K562 (cell line): Measurements from ENCODE around the gene AP3M1. TPM values are rescaled to one million over a fixed set of nuclear protein-coding genes. Genes with fewer than 3 reads are reported as not detected.
A peak's percentile ranks its signal among the peaks of the same experiment; 100 is the strongest.

Experiments used
- ATAC-seq: fragments of 200-7000 bp; cut with Tn5 transposase; 3 replicates; pipeline ENCODE4 v1.9.1; 2020; ENCODE audit warnings: moderate library complexity
- BruUV-seq: library from RNA; stranded (reverse); fragments of 400-500 nt; replicated peaks from 2 replicates; lab custom pipeline; 2021; lab: Mats Ljungman, UMichigan
- CTCF ChIA-PET: fragments of 300-600 bp; formaldehyde crosslinking; extraction: SDS; loops from one replicate; lab custom pipeline; 2021; ENCODE audit warnings: low intra/inter-chr PET ratio; lab: Yijun Ruan, JAX
- POLR2A ChIA-PET: fragments of 300-600, 350-650 bp; sonication (Branson Sonifier 250); formaldehyde crosslinking; extraction: SDS; loops from one replicate; lab custom pipeline; 2021; ENCODE audit warnings: antibody characterized with exemption, inconsistent platforms; lab: Yijun Ruan, JAX
- DNase-seq, 4 experiments: peaks; one replicate each; pipeline versions ENCODE4 v3.0.0 to v3.0.0-alpha.2; 2011 to 2018; ENCODE audit warnings: low spot score in 3 of 4, mixed read lengths in 3 of 4; ENCODE audit errors: extremely low read depth in 1 of 4
- FAIRE-seq: peaks from 2 replicates; lab custom pipeline; 2011; peaks lifted over from hg19 to GRCh38; lab: Jason Lieb, UNC
- H2AFZ ChIP-seq: 2 replicates; pipeline ENCODE4 v1.6.0; 2011; ENCODE audit warnings: low read depth, low read length, control low read depth, inconsistent platforms
- H3K27ac ChIP-seq: fragments of 200-600 bp; 3 replicates; pipeline ENCODE4 v1.8.0; 2011; ENCODE audit warnings: low read depth, mild to moderate bottlenecking, control low read depth, inconsistent platforms, low read length, moderate library complexity, mixed read lengths; ENCODE audit errors: extremely low read depth
- H3K27me3 ChIP-seq, 2 experiments: fragments of 300-600 bp in 1 of 2; 2 replicates in 1 of 2; 3 replicates in 1 of 2; pipeline versions ENCODE4 v1.6.0 to v1.8.0; 2011; ENCODE audit warnings: inconsistent platforms in 2 of 2, low read length in 2 of 2, mild to moderate bottlenecking in 1 of 2, mixed read lengths in 1 of 2, moderate library complexity in 1 of 2; ENCODE audit not compliant: control insufficient read depth in 2 of 2, insufficient read depth in 2 of 2
- H3K36me3 ChIP-seq: fragments of 300-600 bp; 3 replicates; pipeline ENCODE4 v1.8.0; 2011; ENCODE audit warnings: mild to moderate bottlenecking, low read length, inconsistent platforms; ENCODE audit not compliant: control insufficient read depth, insufficient read depth
- H3K4me1 ChIP-seq, 2 experiments: fragments of 200-600 bp in 1 of 2; replicated peaks in 1 of 2; 2 replicates in 1 of 2; 3 replicates in 1 of 2; pipeline versions ENCODE4 v1.5.1 to v1.8.0; 2011; ENCODE audit warnings: inconsistent platforms in 2 of 2, low read length in 2 of 2, mild to moderate bottlenecking in 1 of 2, mixed read lengths in 1 of 2, moderate library complexity in 1 of 2; ENCODE audit not compliant: control insufficient read depth in 2 of 2, insufficient read depth in 2 of 2
- H3K4me2 ChIP-seq: 2 replicates; pipeline ENCODE4 v1.6.1; 2011; ENCODE audit warnings: low read length, control low read depth, inconsistent platforms, mixed read lengths; ENCODE audit not compliant: insufficient read depth
- H3K4me3 ChIP-seq: fragments of 200-600 bp; sonication (generic), shearing (Covaris generic); 2 replicates; pipeline ENCODE4 v1.5.1; 2016; ENCODE audit warnings: control low read depth, inconsistent platforms
- H3K79me2 ChIP-seq: fragments of 200-600 bp; 3 replicates; pipeline ENCODE4 v1.8.0; 2011; ENCODE audit warnings: low read length, inconsistent platforms; ENCODE audit not compliant: control insufficient read depth, insufficient read depth
- H3K9ac ChIP-seq, 2 experiments: 2 replicates each; pipeline versions ENCODE4 v1.6.0 to v1.6.1; 2011; ENCODE audit warnings: low read depth in 2 of 2, low read length in 2 of 2, control low read depth in 1 of 2, inconsistent platforms in 1 of 2, mild to moderate bottlenecking in 1 of 2, mixed read lengths in 1 of 2; ENCODE audit not compliant: insufficient read depth in 1 of 2
- H3K9me1 ChIP-seq: one replicate; pipeline ENCODE4 v1.6.0; 2011; ENCODE audit warnings: inconsistent platforms, mild to moderate bottlenecking, low read length, moderate library complexity; ENCODE audit not compliant: control insufficient read depth, insufficient read depth
- H3K9me3 ChIP-seq: replicated peaks from 2 replicates; pipeline ENCODE4 v1.5.1; 2011; ENCODE audit warnings: low read depth, low read length, inconsistent platforms; ENCODE audit not compliant: control insufficient read depth, insufficient read depth
- H4K20me1 ChIP-seq: replicated peaks from 2 replicates; pipeline ENCODE4 v1.6.1; 2011; ENCODE audit warnings: low read length, inconsistent platforms, mixed read lengths; ENCODE audit not compliant: control insufficient read depth, insufficient read depth
- CBFA2T3 ChIP-seq: fragments of 450-650 bp; IDR thresholded peaks from 2 replicates; pipeline ENCODE4 v1.6.1; 2017
- GABPB1 ChIP-seq: sonication (generic); formaldehyde crosslinking; IDR thresholded peaks from 2 replicates; pipeline ENCODE4 v1.8.0; 2022; ENCODE audit warnings: mild to moderate bottlenecking, missing genetic modification reagents
- GATA2 ChIP-seq: sonication (generic); formaldehyde crosslinking; IDR thresholded peaks from 2 replicates; pipeline ENCODE4 v1.4.0; 2020; ENCODE audit warnings: mild to moderate bottlenecking, missing genetic modification reagents
- HDAC1 ChIP-seq, 2 experiments: fragments of 450-650 bp; IDR thresholded peaks; 2 replicates each; pipeline ENCODE4 v1.6.1; 2016 to 2017; ENCODE audit warnings: inconsistent platforms in 1 of 2, mild to moderate bottlenecking in 1 of 2, moderate library complexity in 1 of 2
- HSF4 ChIP-seq: fragments of 250-450 bp; sonication (Bioruptor Pico); IDR thresholded peaks from 2 replicates; pipeline ENCODE4 v2.1.2; 2022; ENCODE audit warnings: mild to moderate bottlenecking, moderate library complexity, borderline replicate concordance
- KDM1A ChIP-seq, 2 experiments: fragments of 450-650 bp; IDR thresholded peaks; 2 replicates each; pipeline ENCODE4 v1.6.1; 2016; ENCODE audit warnings: mild to moderate bottlenecking in 2 of 2
- MEF2A ChIP-seq: IDR thresholded peaks from 2 replicates; pipeline ENCODE4 v1.6.1; 2011; ENCODE audit warnings: low read depth, mild to moderate bottlenecking, low read length, moderate library complexity; ENCODE audit not compliant: control insufficient read depth
- NFIC ChIP-seq: fragments of 450-650 bp; IDR thresholded peaks from 2 replicates; pipeline ENCODE4 v1.6.1; 2017; ENCODE audit warnings: mild to moderate bottlenecking, inconsistent platforms
- PYGO2 ChIP-seq: fragments of 450-650 bp; IDR thresholded peaks from 2 replicates; pipeline ENCODE4 v1.6.1; 2016; ENCODE audit warnings: mild to moderate bottlenecking, missing genetic modification characterization, moderate library complexity, missing compliant biosample characterization
- RCOR1 ChIP-seq, 2 experiments: IDR thresholded peaks; 2 replicates each; pipeline ENCODE4 v1.6.1; 2012; ENCODE audit warnings: low read depth in 2 of 2, low read length in 2 of 2, borderline replicate concordance in 1 of 2, improper control_type of control experiment in 1 of 2
- TCF3 ChIP-seq: sonication (generic); formaldehyde crosslinking; IDR thresholded peaks from 2 replicates; pipeline ENCODE4 v1.4.0; 2020; ENCODE audit warnings: mild to moderate bottlenecking, missing genetic modification reagents
- TRIM24 ChIP-seq, 2 experiments: fragments of 450-650 bp; IDR thresholded peaks; 2 replicates each; pipeline ENCODE4 v1.6.1; 2016
- ZBTB8A ChIP-seq: fragments of 450-650 bp; IDR thresholded peaks from 2 replicates; pipeline ENCODE4 v1.6.1; 2018; ENCODE audit warnings: mild to moderate bottlenecking, moderate library complexity; ENCODE audit not compliant: partially characterized antibody
- ZNF551 ChIP-seq: fragments of 250-450 bp; sonication (Bioruptor Pico); IDR thresholded peaks from 2 replicates; pipeline ENCODE4 v1.5.0; 2021; ENCODE audit warnings: mild to moderate bottlenecking, moderate library complexity
- ZNF584 ChIP-seq: fragments of 200-800 bp; sonication (Bioruptor generic); IDR thresholded peaks from 2 replicates; pipeline ENCODE4 v1.6.1; 2016; ENCODE audit warnings: low read depth, mild to moderate bottlenecking, missing genetic modification characterization, missing compliant biosample characterization
- WGBS: fragments of 100-300 bp; shearing (Covaris generic); methylation state at CpG from one replicate; pipeline ENCODE4 v1.1.6; 2016; ENCODE audit warnings: low coverage, mixed read lengths; ENCODE audit not compliant: insufficient coverage; ENCODE audit errors: missing lambda C conversion rate; 5-methylcytosine and 5-hydroxymethylcytosine counted together
- in situ Hi-C: fragments of 300-500 bp; cut with MboI; formaldehyde crosslinking; loops from 4 replicates; pipeline ENCODE4 v1.15.0; 2018; ENCODE audit warnings: inconsistent platforms, mixed read lengths
- intact Hi-C: fragments of 100-400 bp; cut with micrococcal nuclease; formaldehyde crosslinking; loops from 2 replicates; pipeline ENCODE4 v1.14.2; 2022
- polyA plus RNA-seq, 8 experiments: library from polyadenylated mRNA; depleted of rRNA in 4 of 8; stranded (reverse) in 5 of 8; unstranded in 3 of 8; fragments of >200 nt; fragmentation: Nextera tagmentation in 2 of 8; fragmentation: Illumina TruSeq in 1 of 8; extraction: Ambion mirVana in 2 of 8; extraction: Trizol in 1 of 8; gene quantifications; 2 replicates each; pipeline versions ENCODE4 v1.2.1 to v1.2.3, GENCODE V29; 2011 to 2014; ENCODE audit warnings: inconsistent platforms in 1 of 8, missing spikeins in 1 of 8
- total RNA-seq, 7 experiments: library from RNA; depleted of rRNA in 6 of 7; stranded (reverse); fragments of >200 nt in 6 of 7; fragmentation: Illumina TruSeq in 2 of 7; extraction: Trizol in 2 of 7; gene quantifications; 2 replicates each; pipeline versions ENCODE4 v1.2.1 to v1.2.3, GENCODE V29; 2011 to 2021; ENCODE audit warnings: low replicate concordance in 1 of 7
- TF ChIP-seq, protein P1 (sequence below): fragments of 200-800 bp; sonication (Bioruptor generic); IDR thresholded peaks from 2 replicates; pipeline ENCODE4 v1.6.1; 2017; ENCODE audit warnings: missing genetic modification characterization, missing compliant biosample characterization
- TF ChIP-seq, protein P2 (sequence below): fragments of 450-650 bp; conservative IDR thresholded peaks from 2 replicates; pipeline ENCODE4 v1.6.1; 2016; ENCODE audit warnings: missing genetic modification characterization, low read depth, mild to moderate bottlenecking, control low read depth, missing compliant biosample characterization
- TF ChIP-seq, protein P3 (sequence below): sonication (generic); formaldehyde crosslinking; IDR thresholded peaks from 2 replicates; pipeline ENCODE4 v1.8.0; 2022; ENCODE audit warnings: mild to moderate bottlenecking, missing genetic modification reagents

Gene AP3M1
- total and polyA plus RNA-seq, 9 of the 15 experiments (the other 6 are each of a cell fraction or from before 2014, with no cell fraction given) = 44.3 to 135 (median 67.6) TPM

DNA sequence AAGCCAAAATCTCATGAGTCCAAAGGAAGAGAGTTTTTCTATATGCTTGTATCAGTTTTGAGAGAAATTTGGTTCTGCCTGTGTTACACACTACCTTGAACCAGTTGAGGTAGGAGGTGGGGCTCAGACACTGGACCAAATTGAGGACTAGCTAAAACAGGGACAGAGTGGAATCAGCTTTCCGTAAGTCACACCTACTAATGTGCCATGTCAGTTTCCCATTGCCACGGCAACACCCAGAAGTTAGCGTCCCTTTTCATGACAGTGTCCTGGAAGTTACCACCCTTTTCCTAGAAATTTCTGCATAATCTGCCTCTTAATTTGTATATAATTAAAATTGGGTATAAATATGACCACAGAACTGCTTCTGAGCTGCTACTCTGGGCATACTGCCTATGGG, 9.4 kb upstream of the AP3M1 start (continued):
- TF ChIP-seq, protein P1, sequence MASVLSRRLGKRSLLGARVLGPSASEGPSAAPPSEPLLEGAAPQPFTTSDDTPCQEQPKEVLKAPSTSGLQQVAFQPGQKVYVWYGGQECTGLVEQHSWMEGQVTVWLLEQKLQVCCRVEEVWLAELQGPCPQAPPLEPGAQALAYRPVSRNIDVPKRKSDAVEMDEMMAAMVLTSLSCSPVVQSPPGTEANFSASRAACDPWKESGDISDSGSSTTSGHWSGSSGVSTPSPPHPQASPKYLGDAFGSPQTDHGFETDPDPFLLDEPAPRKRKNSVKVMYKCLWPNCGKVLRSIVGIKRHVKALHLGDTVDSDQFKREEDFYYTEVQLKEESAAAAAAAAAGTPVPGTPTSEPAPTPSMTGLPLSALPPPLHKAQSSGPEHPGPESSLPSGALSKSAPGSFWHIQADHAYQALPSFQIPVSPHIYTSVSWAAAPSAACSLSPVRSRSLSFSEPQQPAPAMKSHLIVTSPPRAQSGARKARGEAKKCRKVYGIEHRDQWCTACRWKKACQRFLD (CRISPR knock-in tag) = no peak
- TF ChIP-seq GABPB1 (CRISPR knock-in tag) = no peak
- no peak for TF ChIP-seq ZBTB8A
- TF ChIP-seq, protein P2, sequence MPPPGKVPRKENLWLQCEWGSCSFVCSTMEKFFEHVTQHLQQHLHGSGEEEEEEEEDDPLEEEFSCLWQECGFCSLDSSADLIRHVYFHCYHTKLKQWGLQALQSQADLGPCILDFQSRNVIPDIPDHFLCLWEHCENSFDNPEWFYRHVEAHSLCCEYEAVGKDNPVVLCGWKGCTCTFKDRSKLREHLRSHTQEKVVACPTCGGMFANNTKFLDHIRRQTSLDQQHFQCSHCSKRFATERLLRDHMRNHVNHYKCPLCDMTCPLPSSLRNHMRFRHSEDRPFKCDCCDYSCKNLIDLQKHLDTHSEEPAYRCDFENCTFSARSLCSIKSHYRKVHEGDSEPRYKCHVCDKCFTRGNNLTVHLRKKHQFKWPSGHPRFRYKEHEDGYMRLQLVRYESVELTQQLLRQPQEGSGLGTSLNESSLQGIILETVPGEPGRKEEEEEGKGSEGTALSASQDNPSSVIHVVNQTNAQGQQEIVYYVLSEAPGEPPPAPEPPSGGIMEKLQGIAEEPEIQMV (tag) = 0 out of 2 replicates have a peak, but pooled peaks have one; percentile 59
- TF ChIP-seq ZNF551 (CRISPR knock-in tag) = no peak
- no peak for TF ChIP-seq ZNF584

DNA sequence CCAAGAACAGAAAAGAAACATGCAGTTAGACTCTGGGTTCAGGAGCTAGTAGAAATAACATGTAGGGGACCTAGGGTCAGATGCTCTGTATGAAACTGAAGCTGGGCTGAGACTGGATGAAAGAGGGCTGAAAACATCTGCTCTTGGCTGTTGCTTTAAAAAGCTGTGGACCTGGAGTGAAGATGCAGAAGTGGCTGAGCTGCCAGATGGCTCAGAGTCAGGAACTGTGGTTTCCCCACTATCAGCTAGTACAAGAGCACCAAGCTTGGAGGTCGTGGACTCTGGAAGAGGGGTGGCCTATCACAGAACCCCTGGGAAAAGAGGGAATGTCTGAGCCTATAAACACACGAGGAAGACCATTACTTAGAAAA, 6.3 kb upstream of the AP3M1 start:
- no peaks in the 10 kb centered on the region for H4K20me1 ChIP-seq
- FAIRE-seq (no peak), ATAC-seq (peak; percentile 22), DNase-seq (peak; percentile 38 to 57 (median 49))
- no peak overlapping the region for H3K4me2 ChIP-seq
- H3K79me2 ChIP-seq = peaks cover 58% of the 10 kb centered on the region
- H3K9me1 ChIP-seq = peaks cover 6% of the 10 kb centered on the region
- H3K4me1 ChIP-seq = peaks cover 4 to 26% of the 10 kb centered on the region in 2 experiments; a peak in 4 of 5 replicates
- H3K9ac ChIP-seq = peak overlapping the region in 1 of 2 experiments; percentile 56; a peak in 1 of 4 replicates
- WGBS = 9% methylated on average over 2 of the region's 2 CpGs
- H3K4me3 ChIP-seq = no peak overlapping the region
- in situ Hi-C loops (no loop called here), intact Hi-C loops (no loop called here)
- no peak overlapping the region for H3K27ac ChIP-seq
- no peaks in the 10 kb centered on the region for H3K9me3 ChIP-seq
- POLR2A ChIA-PET = interaction anchor here (0.6 to 3.9 kb wide), 5 partner anchors 9 to 874 kb away, joined by 3 to 18 read pairs (median 4); no protein-coding TSS in a partner anchor
- no peaks in the 10 kb centered on the region for H3K27me3 ChIP-seq
- CTCF ChIA-PET = no interaction called here
- H2AFZ ChIP-seq = no peak overlapping the region
- no TSS peak for BruUV-seq
- H3K36me3 ChIP-seq = no peaks in the 10 kb centered on the region
- TF ChIP-seq KDM1A (IDR thresholded peaks at IDR 0.05) = peak in 1 of 2 experiments; percentile 23; a peak in 1 of 4 replicates
- peak; percentile 53; the same call in 1 of the 2 replicates for TF ChIP-seq GATA2
- TF ChIP-seq TRIM24 (IDR thresholded peaks at IDR 0.05) = 0 out of 4 replicates have a peak, but pooled peaks of 1 of the 2 experiments have one; percentile 22
- TF ChIP-seq CBFA2T3 = peak; percentile 65
- TF ChIP-seq HDAC1 (IDR thresholded peaks at IDR 0.05) = peak in 1 of 2 experiments; percentile 37; a peak in 1 of 4 replicates
- peak; percentile 33; the same call in 1 of the 2 replicates for TF ChIP-seq TCF3 (CRISPR knock-in tag)
- TF ChIP-seq RCOR1 (IDR thresholded peaks at IDR 0.05; ENCODE audit: borderline replicate concordance in 1 of 2, low read depth in 2 of 2, low read length in 2 of 2) = peak in 1 of 2 experiments; percentile 40; a peak in 1 of 4 replicates
- TF ChIP-seq PYGO2 (tag) = no peak
- TF ChIP-seq HSF4 (CRISPR knock-in tag) = no peak
- no peak for TF ChIP-seq MEF2A
- TF ChIP-seq, protein P3, sequence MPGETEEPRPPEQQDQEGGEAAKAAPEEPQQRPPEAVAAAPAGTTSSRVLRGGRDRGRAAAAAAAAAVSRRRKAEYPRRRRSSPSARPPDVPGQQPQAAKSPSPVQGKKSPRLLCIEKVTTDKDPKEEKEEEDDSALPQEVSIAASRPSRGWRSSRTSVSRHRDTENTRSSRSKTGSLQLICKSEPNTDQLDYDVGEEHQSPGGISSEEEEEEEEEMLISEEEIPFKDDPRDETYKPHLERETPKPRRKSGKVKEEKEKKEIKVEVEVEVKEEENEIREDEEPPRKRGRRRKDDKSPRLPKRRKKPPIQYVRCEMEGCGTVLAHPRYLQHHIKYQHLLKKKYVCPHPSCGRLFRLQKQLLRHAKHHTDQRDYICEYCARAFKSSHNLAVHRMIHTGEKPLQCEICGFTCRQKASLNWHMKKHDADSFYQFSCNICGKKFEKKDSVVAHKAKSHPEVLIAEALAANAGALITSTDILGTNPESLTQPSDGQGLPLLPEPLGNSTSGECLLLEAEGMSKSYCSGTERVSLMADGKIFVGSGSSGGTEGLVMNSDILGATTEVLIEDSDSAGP (CRISPR knock-in tag) = 0 out of 2 replicates have a peak, but pooled peaks have one; percentile 40
- 0 out of 2 replicates have a peak, but pooled peaks have one; percentile 23 for TF ChIP-seq NFIC
